ENCODE measurements around the gene TRIM29.

- TF ChIP-seq CTCF (IDR thresholded peaks at IDR 0.05) (no peak), POLR2A (IDR thresholded peaks at IDR 0.05) (no peak)
Measured at GRCh38 chr11:120127236-120127635, 10.7 kb downstream of the TRIM29 start.
